ENCODE measurements around the gene CLASP2.

The CLASP2 gene

GRCh38 chr3:33663042-33663441 lies 55.0 kb downstream of the CLASP2 start:
- TF ChIP-seq RAD21 (IDR thresholded peaks at IDR 0.05; ENCODE audit: low read depth) (no peak), REST (IDR thresholded peaks at IDR 0.05; ENCODE audit: low read depth) (no peak), USF1 (IDR thresholded peaks at IDR 0.05) (no peak), MAX (IDR thresholded peaks at IDR 0.05) (no peak), TEAD4 (IDR thresholded peaks at IDR 0.05) (no peak), NFIC (IDR thresholded peaks at IDR 0.05) (no peak), TCF12 (IDR thresholded peaks at IDR 0.05; ENCODE audit: low read depth) (no peak), YY1 (IDR thresholded peaks at IDR 0.05; ENCODE audit: low read depth) (no peak), EP300 (IDR thresholded peaks at IDR 0.05; ENCODE audit: borderline replicate concordance) (no peak), CEBPB (IDR thresholded peaks at IDR 0.05) (no peak), EGR1 (IDR thresholded peaks at IDR 0.05) (no peak), ZBTB7A (IDR thresholded peaks at IDR 0.05; ENCODE audit: low read depth) (no peak), FOXM1 (IDR thresholded peaks at IDR 0.05; ENCODE audit: borderline replicate concordance, low read depth) (no peak), TAF1 (IDR thresholded peaks at IDR 0.05; ENCODE audit: low read depth) (no peak), CREB1 (IDR thresholded peaks at IDR 0.05; ENCODE audit: low read depth) (no peak)

GRCh38 chr3:33659856-33660434 lies 58.1 kb downstream of the CLASP2 start:
- TF ChIP-seq CEBPB (IDR thresholded peaks at IDR 0.05) (no peak), ZBTB7A (IDR thresholded peaks at IDR 0.05; ENCODE audit: low read depth) (no peak)

GRCh38 chr3:33658991-33659848 lies 58.8 kb downstream of the CLASP2 start:
- TF ChIP-seq REST (IDR thresholded peaks at IDR 0.05; ENCODE audit: low read depth) (no peak), EP300 (IDR thresholded peaks at IDR 0.05; ENCODE audit: borderline replicate concordance) (no peak), TCF12 (IDR thresholded peaks at IDR 0.05; ENCODE audit: low read depth) (0 out of 2 replicates have a peak, but pooled peaks have one; percentile 14), TAF1 (IDR thresholded peaks at IDR 0.05; ENCODE audit: low read depth) (no peak), MAX (IDR thresholded peaks at IDR 0.05) (peak; percentile 85), CREB1 (IDR thresholded peaks at IDR 0.05; ENCODE audit: low read depth) (no peak), YY1 (IDR thresholded peaks at IDR 0.05; ENCODE audit: low read depth) (no peak), USF1 (IDR thresholded peaks at IDR 0.05) (peak; percentile 61)

DNA sequence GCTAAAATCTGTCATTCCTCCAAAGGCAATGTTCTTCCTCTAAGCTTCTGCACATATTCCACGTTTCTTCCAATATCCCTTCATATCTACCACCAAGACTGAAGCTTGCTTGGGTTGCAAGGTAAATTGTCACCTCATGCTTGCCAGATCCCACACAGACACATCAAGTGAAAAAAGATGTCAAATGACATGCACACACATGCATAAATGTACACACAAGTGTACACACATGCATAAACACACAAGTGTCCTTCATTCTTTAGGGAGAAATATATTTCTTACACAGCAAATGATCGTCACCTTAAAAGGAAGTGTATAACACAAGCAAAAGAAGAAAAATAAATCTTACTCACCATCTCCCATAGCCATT lies 59.4 kb downstream of the CLASP2 start:
- TF ChIP-seq FOXM1 (IDR thresholded peaks at IDR 0.05; ENCODE audit: borderline replicate concordance, low read depth) (no peak), EGR1 (IDR thresholded peaks at IDR 0.05) (no peak)

- TF ChIP-seq YY1 (IDR thresholded peaks at IDR 0.05; ENCODE audit: low read depth), result no peak
- TF ChIP-seq FOXM1 (IDR thresholded peaks at IDR 0.05; ENCODE audit: borderline replicate concordance, low read depth), result no peak
- no peak for TF ChIP-seq CREB1 (IDR thresholded peaks at IDR 0.05; ENCODE audit: low read depth)
- TF ChIP-seq NFIC (IDR thresholded peaks at IDR 0.05), result no peak
- TF ChIP-seq TCF12 (IDR thresholded peaks at IDR 0.05; ENCODE audit: low read depth), result no peak
- TF ChIP-seq RAD21 (IDR thresholded peaks at IDR 0.05; ENCODE audit: low read depth), result no peak
- no peak for TF ChIP-seq REST (IDR thresholded peaks at IDR 0.05; ENCODE audit: low read depth)
- TF ChIP-seq EP300 (IDR thresholded peaks at IDR 0.05; ENCODE audit: borderline replicate concordance), result no peak
- no peak for TF ChIP-seq USF1 (IDR thresholded peaks at IDR 0.05)
- TF ChIP-seq TAF1 (IDR thresholded peaks at IDR 0.05; ENCODE audit: low read depth), result no peak
- TF ChIP-seq CEBPB (IDR thresholded peaks at IDR 0.05), result no peak
- TF ChIP-seq ZBTB7A (IDR thresholded peaks at IDR 0.05; ENCODE audit: low read depth), result no peak
Observed at GRCh38 chr3:33658039-33658438, 60.0 kb downstream of the CLASP2 start.

All from Ishikawa (cell line).